Measurements from ENCODE around the gene POLA2.

GRCh38 chr11:65321076-65321475 lies 59.3 kb downstream of the POLA2 start:
- TF ChIP-seq CTCF (IDR thresholded peaks at IDR 0.05; ENCODE audit: low read depth, low read length): no peak
- TF ChIP-seq POLR2A (IDR thresholded peaks at IDR 0.05; ENCODE audit: extremely low read depth, insufficient read length): no peak
- TF ChIP-seq MYC (IDR thresholded peaks at IDR 0.05; ENCODE audit: low read depth, low read length): no peak
- no peak for TF ChIP-seq MAX (IDR thresholded peaks at IDR 0.05; ENCODE audit: low read depth, low read length)
